Stimulated activated naive CD8-positive, alpha-beta T cell treated with anti-CD3 and anti-CD28 coated beads, Interleukin-15, Interleukin-2, amounts not matched to agents 100 U/mL and 50 U/mL, for 24 hours (primary cell): Measurements from ENCODE around the gene ATXN10.

Source experiments
- ATAC-seq: fragments of 150-1000 bp; cut with Tn5 transposase; one replicate; pipeline ENCODE4 v1.10.0; 2021
- DNase-seq: peaks from one replicate; pipeline ENCODE4 v3.0.0; 2021

The ATXN10 gene

GRCh38 chr22:45757936-45758335 is 86.3 kb downstream of the ATXN10 start:
- ATAC-seq (no peak), DNase-seq (no peak)

DNA sequence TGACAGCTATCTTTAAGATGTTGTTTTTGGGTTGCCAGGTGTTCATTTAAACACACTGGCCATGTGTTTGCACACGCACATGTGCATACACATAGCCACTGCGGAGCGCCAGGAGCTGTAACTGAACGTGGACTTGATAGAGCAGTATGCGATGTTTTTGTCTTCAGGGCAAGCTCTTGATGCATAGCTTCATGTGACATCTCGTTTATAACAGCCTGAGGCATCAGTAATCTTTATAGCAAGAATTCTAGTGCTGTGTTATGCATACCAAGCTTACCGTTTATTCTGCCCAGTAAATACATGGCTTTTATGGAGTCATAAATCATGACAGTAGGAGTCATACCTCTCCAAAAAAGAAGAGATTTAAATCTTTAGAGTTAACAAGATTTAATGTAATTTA is 87.0 kb downstream of the ATXN10 start:
- ATAC-seq: no peak
- DNase-seq: no peak

- DNase-seq (no peak), ATAC-seq (no peak)
These were observed 89.0 kb downstream of the ATXN10 start for GRCh38 chr22:45760682-45761081.

GRCh38 chr22:45762545-45763235 is 91.1 kb downstream of the ATXN10 start:
- no peak for ATAC-seq
- DNase-seq: no peak

- no peak for DNase-seq
- no peak for ATAC-seq
These were observed 91.6 kb downstream of the ATXN10 start for GRCh38 chr22:45763236-45763624.

GRCh38 chr22:45768490-45768889 is 96.9 kb downstream of the ATXN10 start:
- ATAC-seq: no peak
- no peak for DNase-seq

DNA sequence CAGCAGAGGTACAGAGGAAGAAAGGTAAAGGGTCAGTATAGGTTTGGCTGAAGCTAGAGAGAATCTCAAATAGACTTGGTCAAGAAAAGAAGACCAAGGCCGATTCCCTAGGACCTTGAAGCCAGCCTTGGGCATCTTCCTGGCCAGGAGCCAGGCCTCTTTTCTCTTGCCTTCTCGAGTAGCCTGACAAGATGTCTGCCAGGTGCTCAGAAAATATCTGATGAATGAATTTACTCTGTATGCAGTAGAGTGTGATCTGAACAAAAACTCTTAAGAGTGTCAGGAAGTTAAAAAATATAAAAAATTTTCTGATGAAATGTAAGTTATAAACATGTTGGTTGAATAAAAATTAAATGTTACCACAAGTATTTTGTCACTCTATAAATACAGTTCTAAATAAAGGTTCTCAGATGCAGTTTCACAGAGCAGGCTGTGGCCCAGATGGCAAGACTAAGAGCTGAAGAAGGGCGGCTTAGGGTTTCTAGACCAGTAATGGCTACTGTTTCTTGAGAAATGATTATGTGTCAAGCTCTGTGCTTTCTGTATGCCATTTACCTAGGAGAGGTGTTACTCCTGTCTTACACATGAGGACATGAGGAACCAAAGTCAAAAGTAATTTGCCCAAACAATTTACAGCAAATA is 98.1 kb downstream of the ATXN10 start:
- no peak for DNase-seq
- no peak for ATAC-seq

- DNase-seq (no peak), ATAC-seq (no peak)
These were observed 98.9 kb downstream of the ATXN10 start for GRCh38 chr22:45770506-45770905.

DNA sequence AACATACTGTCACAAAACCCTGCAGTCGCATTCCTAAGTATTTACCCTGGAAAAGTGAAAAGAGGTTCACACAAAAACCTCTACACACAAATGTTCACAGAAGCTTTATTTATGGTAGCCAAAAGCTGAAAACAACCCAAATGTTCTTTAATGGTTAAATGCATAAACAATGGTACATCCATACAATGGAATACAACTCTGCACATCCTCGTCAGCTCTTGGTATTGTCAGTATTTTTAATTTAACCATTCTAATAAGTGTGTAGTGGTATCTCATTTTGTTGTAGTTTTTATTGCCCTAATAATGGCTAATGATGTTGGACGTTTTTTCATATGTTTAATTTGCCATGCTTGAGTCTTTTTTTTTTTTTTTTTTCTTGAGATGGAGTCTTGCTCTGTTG is 99.4 kb downstream of the ATXN10 start:
- DNase-seq (no peak), ATAC-seq (no peak)

DNA sequence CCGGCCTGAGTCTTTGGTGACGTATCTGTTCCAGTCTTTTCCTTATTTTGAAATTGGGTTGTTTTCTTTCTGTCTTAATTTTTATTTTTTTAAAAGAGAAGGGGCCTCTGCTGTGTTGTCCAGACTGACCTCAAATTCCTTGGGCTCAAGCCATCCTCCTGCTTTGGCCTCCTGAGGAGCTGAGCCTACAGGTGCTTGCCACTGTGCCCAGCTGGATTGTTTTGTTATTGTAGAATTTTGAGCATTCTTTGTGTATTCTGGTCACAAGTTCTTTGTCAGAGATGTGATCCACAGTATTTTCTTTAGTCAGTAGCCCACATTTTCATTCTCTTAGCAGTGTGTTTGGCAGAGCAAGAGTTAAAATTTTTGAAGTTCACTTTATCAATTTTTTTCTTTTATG is 100.1 kb downstream of the ATXN10 start:
- ATAC-seq (no peak), DNase-seq (no peak)

DNA sequence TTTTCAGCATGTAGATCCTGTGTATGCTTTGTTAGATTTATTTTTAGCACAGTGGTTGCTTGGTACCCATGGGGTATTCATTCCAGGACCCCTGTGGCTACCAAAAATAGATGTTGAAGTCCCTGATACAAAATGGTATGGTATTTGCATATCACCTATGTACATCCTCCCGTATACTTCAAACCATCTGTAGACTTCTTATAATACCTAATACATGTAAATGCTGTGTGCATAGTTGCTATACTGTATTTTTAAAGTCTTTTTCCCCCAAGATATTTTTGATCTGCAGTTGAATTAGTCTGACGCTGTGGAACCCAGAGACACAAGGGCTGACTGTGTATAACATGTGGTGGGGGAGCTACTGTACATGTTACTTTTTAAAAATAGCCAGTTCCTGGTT is 101.1 kb downstream of the ATXN10 start:
- ATAC-seq (no peak), DNase-seq (no peak)

DNA sequence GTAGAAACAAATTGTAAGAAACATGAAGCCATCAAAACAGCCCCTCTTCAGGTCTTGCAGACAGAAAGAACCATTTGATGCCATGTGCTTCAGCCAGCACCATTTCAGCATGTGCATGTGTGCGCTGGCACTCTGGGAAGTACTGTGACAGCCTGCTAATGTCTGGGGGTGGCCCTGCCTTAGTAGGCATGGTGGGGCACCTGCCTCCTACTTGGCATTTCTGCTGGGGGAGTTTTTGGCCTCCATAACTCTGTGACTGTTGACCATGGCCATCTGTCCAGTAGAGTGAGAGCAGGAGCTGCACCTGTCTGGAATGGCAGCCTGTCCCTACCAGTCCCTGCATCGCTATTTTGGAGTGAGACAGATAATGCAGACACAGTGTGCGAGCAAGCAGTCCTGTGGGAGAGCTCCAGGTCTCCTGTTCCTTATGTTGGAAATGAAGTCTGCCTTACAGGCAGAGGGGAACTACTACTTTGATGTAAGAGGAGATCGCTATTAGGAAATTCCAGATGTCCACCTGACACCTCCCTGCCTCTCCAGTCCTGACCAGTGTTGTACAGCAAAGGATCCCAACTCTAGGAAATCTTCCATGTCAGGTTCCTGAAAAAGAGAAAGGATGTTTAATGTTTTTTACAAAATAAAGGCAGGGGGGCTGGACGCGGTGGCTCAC is 102.5 kb downstream of the ATXN10 start:
- DNase-seq (no peak), ATAC-seq (no peak)

GRCh38 chr22:45775062-45775461 is 103.4 kb downstream of the ATXN10 start:
- ATAC-seq (no peak), DNase-seq (no peak)

DNA sequence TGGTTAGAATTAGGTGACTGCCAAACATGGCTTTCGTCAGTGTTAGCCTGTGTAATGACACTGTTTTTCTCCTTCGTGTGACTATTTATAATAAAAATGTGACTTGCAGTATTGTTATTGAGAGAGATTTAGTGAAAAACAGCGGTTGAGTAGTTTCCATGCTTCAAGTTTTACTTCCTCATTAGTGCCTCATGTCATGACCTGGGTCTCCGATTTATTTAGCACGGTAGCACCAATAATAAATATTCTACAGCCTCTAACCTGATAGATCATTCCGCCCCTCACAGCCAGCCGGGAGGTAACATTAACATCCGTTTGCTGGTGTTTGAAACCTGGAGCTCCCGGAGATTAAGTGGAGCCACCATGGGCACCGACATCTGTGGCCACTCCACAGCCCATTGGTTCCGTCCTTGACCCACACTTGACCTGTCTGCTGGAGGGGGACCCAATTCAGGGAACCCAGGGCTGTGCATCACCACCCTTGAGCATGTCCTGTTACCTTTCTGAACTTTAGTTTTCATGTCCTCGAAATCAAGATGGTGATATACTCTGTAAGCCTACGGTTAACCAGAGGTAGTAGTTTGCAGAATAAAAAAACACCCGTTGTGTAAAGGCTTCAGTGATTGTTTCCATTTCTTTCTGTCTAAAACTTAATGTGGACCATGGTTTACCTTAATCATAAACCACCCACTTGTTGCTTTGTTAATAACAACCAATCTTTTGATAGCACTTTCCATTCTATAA is 104.1 kb downstream of the ATXN10 start:
- DNase-seq (no peak), ATAC-seq (no peak)

DNA sequence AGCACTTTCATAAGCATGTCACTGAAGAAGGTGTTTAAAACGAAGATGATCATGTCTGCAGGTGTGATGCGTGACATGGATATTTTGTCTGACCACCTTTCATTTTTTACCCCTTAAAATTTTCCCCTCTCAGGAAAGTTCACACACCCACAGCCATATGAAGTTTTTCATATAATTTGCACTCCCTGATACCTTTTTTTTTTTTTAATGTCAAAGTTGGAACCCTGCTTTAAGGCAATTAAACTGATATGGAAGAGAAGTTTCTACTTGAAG is 104.6 kb downstream of the ATXN10 start:
- no peak for ATAC-seq
- no peak for DNase-seq

DNA sequence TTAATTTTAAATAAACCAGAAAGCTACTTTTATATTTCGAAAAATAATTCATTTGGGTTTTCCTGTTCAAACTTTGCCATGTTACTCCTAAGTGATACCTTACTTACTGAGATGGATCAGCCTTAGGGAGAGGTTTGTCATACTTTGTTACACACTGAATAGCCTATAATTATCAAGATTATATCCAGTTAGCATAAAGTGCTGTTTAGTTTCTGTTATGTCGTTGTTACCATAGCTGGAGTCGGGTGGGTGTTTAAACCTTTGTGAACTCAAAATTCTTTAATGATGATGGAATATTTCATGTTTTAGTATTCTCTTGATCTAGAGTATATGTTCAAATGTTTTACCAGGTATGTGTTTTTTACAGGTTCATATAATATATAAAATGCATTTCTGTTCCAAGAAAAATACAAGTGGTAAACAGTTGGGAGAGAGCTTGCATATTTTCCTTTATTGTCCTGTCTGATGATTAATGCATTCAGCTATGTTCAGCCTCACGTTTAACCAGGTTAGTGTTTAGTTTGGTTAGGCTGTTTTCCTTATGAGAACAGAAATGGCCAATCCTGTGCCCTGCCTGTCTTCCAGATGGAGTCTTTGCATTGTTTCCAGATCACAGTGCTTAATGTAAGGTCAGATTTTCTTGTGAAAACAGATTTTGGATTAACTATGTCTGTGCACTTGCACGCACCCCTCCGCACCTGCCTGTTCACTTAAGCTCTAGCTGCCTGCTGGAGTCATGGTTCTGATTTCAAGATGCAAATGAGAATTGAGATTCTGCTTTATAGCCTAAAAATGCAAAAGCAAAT is 105.6 kb downstream of the ATXN10 start:
- DNase-seq (no peak), ATAC-seq (no peak)

DNA sequence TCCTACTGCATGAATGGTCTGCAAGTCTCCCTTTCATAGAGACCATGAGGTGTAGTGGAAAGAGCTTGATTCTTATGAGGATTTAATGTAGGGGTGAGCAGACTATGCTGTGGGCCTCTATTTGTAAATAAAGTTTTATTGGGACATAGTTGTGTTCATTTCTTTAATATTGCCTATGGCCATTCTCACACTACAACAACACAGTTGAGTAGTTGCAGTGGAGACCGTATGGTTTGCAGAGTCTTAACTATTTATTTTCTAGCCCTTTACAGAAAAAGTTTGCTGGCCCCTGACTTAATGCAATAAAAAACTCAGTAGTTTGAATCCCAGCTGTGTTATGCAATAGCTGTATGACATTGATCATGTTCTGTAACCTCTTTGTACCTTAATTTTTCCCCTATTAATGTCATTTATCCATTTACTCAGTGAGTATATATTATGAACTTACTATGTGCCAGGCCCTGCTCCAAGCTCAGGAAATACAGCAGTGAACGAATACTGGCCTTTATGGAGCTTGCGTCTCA is 106.3 kb downstream of the ATXN10 start:
- ATAC-seq (no peak), DNase-seq (no peak)

DNA sequence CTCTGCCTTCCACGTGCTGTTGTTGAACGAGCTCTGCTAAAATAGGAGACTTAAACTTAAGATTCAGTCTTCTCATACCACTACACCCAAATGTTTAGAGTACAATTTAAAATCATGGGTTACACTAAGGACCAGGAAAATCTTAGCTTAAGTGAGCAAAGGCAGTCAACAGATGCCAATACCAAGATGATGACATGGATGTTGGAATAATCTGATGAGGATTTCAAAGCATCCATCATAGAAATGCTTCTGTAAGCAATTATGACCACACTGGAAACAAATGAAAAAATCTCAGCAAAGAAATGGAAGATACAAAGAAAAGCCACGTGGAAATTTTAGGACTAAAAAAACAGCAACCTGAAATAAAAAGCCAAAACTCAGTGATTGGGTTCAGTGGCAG is 109.8 kb downstream of the ATXN10 start:
- DNase-seq (no peak), ATAC-seq (no peak)

- no peak for ATAC-seq
- no peak for DNase-seq
These were observed 110.3 kb downstream of the ATXN10 start for GRCh38 chr22:45781966-45782365.

GRCh38 chr22:45783021-45783420 is 111.4 kb downstream of the ATXN10 start:
- no peak for DNase-seq
- no peak for ATAC-seq

DNA sequence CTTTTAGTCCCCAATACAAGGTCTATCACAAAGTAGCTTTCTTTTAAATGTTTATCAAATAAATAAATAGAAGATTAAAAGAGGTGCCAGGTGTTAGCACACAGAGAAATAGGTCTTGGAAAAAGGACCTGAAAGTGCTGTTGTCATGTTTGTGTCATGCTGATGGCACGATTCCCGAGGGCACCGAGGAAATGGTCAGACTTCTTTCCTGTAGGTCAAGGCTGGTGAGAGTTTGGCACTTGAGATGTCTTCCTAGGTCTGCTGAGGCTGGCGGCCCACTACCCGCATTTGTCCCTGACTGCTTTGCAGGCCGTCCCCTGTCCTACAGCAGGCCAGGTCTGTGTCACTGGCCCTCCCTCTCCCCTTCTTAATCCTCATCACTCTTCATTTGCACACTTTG is 112.1 kb downstream of the ATXN10 start:
- DNase-seq (no peak), ATAC-seq (no peak)
